ENCODE results near the gene KIF18A. TPM values are rescaled to one million over a fixed set of nuclear protein-coding genes. Genes with fewer than 3 reads are reported as not detected.

The KIF18A gene
- polyA plus RNA-seq, 1 donor (not counting 4 experiments of a cell fraction or from before 2014, with no cell fraction given) = 6.1 TPM

DNA sequence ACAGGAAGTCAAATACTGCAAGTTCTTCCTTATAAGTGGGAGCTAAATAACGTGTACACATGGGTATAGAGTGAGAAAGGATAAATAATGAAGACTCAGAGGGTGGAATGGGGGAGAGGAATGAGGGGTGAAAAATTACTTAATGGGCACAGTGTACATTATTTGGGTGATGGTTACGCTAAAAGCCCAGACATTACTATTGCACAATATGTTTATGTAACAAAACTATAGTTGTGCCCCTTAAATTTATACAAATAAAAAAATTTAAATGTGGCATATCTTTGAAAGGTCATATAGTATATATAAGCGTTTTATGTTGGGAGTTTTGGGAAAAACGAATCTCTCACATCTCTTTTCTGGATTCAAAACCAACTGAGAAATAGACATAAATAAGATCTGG lies 96.1 kb downstream of the KIF18A start:
- DNase-seq (ENCODE audit: low read depth, low spot score) (no peak), FAIRE-seq (no peak)
- TF ChIP-seq, protein P1, sequence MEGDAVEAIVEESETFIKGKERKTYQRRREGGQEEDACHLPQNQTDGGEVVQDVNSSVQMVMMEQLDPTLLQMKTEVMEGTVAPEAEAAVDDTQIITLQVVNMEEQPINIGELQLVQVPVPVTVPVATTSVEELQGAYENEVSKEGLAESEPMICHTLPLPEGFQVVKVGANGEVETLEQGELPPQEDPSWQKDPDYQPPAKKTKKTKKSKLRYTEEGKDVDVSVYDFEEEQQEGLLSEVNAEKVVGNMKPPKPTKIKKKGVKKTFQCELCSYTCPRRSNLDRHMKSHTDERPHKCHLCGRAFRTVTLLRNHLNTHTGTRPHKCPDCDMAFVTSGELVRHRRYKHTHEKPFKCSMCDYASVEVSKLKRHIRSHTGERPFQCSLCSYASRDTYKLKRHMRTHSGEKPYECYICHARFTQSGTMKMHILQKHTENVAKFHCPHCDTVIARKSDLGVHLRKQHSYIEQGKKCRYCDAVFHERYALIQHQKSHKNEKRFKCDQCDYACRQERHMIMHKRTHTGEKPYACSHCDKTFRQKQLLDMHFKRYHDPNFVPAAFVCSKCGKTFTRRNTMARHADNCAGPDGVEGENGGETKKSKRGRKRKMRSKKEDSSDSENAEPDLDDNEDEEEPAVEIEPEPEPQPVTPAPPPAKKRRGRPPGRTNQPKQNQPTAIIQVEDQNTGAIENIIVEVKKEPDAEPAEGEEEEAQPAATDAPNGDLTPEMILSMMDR (optimal IDR thresholded peaks at IDR 0.05 in 1 of 3, IDR thresholded peaks at IDR 0.05 in 1 of 3, conservative IDR thresholded peaks at IDR 0.05 in 1 of 3; ENCODE audit: extremely low read depth in 1 of 3, insufficient read depth in 2 of 3, low read length in 3 of 3) = no peak
- TF ChIP-seq EZH2 (IDR thresholded peaks at IDR 0.05; ENCODE audit: low read length) = no peak
- peaks cover 2% of the 10 kb centered on the region for H3K9me1 ChIP-seq (ENCODE audit: control insufficient read depth, extremely low read depth, insufficient read depth, low read length)
- no peak overlapping the region for H2AFZ ChIP-seq (ENCODE audit: control insufficient read depth, low read length)
- H3K9ac ChIP-seq (ENCODE audit: control insufficient read depth, extremely low read depth, insufficient read depth, low read length) = no peak overlapping the region
- dilution Hi-C loops (cut with MboI; ENCODE audit: extremely low pct_ligation_motif_present, low sequenced_read_pairs) = no loop called here
- H4K20me1 ChIP-seq (ENCODE audit: control insufficient read depth, extremely low read depth, insufficient read depth, low read length) = no peaks in the 10 kb centered on the region
- no peaks in the 10 kb centered on the region for H3K36me3 ChIP-seq (ENCODE audit: control insufficient read depth in 2 of 2, extremely low read depth in 1 of 2, insufficient read depth in 2 of 2, low read length in 2 of 2)
- no peaks in the 10 kb centered on the region for H3K4me1 ChIP-seq (ENCODE audit: control insufficient read depth, extremely low read depth, insufficient read depth, low read length)
- no peak overlapping the region for H3K27ac ChIP-seq (ENCODE audit: control insufficient read depth, insufficient read depth, low read length)
- no peaks in the 10 kb centered on the region for H3K9me3 ChIP-seq (ENCODE audit: control insufficient read depth, low read depth, low read length)
- H3K79me2 ChIP-seq (ENCODE audit: control insufficient read depth, insufficient read depth, low read length) = no peaks in the 10 kb centered on the region
- no peak overlapping the region for H3K4me2 ChIP-seq (ENCODE audit: control insufficient read depth, extremely low read depth, insufficient read depth, low read depth, low read length)
- H3K27me3 ChIP-seq (ENCODE audit: control insufficient read depth, extremely low read depth, insufficient read depth, low read length) = no peaks in the 10 kb centered on the region
- no peak overlapping the region for H3K4me3 ChIP-seq (ENCODE audit: control insufficient read depth in 2 of 3, extremely low read depth in 1 of 3, insufficient read depth in 2 of 3, low read depth in 1 of 3, low read length in 3 of 3)

DNA sequence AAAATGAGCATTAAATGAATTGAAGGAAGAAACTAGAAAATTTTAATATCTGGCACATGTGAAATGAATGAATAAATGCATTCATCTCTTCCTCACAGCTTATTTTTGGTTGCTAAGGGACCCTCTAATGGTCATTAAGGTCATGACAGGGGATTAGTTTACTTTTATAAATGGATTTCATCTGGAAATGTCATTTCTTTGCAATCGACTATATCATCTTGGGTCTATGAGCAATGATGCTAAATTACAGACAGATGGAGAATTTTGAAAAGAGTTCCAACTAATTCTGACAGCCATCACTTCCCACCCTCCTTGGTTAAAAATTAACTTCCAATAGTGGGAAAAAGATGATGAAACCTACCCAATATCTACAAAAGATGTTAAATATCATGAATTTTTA lies 98.0 kb downstream of the KIF18A start:
- no peak overlapping the region for H3K27ac ChIP-seq (ENCODE audit: control insufficient read depth, insufficient read depth, low read length)
- FAIRE-seq = no peak

More for the DNA sequence above, 98.0 kb downstream of the KIF18A start:
- dilution Hi-C loops (cut with MboI; ENCODE audit: extremely low pct_ligation_motif_present, low sequenced_read_pairs) = no loop called here
- no peaks in the 10 kb centered on the region for H3K9me3 ChIP-seq (ENCODE audit: control insufficient read depth, low read depth, low read length)
- H3K4me3 ChIP-seq (ENCODE audit: control insufficient read depth in 2 of 3, extremely low read depth in 1 of 3, insufficient read depth in 2 of 3, low read depth in 1 of 3, low read length in 3 of 3) = no peak overlapping the region
- H3K9me1 ChIP-seq (ENCODE audit: control insufficient read depth, extremely low read depth, insufficient read depth, low read length) = peaks cover 2% of the 10 kb centered on the region
- no peak overlapping the region for H3K4me2 ChIP-seq (ENCODE audit: control insufficient read depth, extremely low read depth, insufficient read depth, low read depth, low read length)
- DNase-seq (ENCODE audit: low read depth, low spot score) = no peak
- H3K27me3 ChIP-seq (ENCODE audit: control insufficient read depth, extremely low read depth, insufficient read depth, low read length) = no peaks in the 10 kb centered on the region
- H4K20me1 ChIP-seq (ENCODE audit: control insufficient read depth, extremely low read depth, insufficient read depth, low read length) = no peaks in the 10 kb centered on the region
- H3K9ac ChIP-seq (ENCODE audit: control insufficient read depth, extremely low read depth, insufficient read depth, low read length) = no peak overlapping the region
- no peaks in the 10 kb centered on the region for H3K4me1 ChIP-seq (ENCODE audit: control insufficient read depth, extremely low read depth, insufficient read depth, low read length)
- no peaks in the 10 kb centered on the region for H3K79me2 ChIP-seq (ENCODE audit: control insufficient read depth, insufficient read depth, low read length)
- TF ChIP-seq, protein P1 (optimal IDR thresholded peaks at IDR 0.05 in 1 of 3, IDR thresholded peaks at IDR 0.05 in 1 of 3, conservative IDR thresholded peaks at IDR 0.05 in 1 of 3; ENCODE audit: extremely low read depth in 1 of 3, insufficient read depth in 2 of 3, low read length in 3 of 3) = no peak
- no peak for TF ChIP-seq EZH2 (IDR thresholded peaks at IDR 0.05; ENCODE audit: low read length)
- H2AFZ ChIP-seq (ENCODE audit: control insufficient read depth, low read length) = no peak overlapping the region
- no peaks in the 10 kb centered on the region for H3K36me3 ChIP-seq (ENCODE audit: control insufficient read depth in 2 of 2, extremely low read depth in 1 of 2, insufficient read depth in 2 of 2, low read length in 2 of 2)

All from keratinocyte (primary cell).